EL (cell line): ENCODE data around the gene DSTN.

Experiments
- DNase-seq: peaks from one replicate; pipeline ENCODE4 v3.0.0-alpha.2; 2016

DSTN gene

DNA sequence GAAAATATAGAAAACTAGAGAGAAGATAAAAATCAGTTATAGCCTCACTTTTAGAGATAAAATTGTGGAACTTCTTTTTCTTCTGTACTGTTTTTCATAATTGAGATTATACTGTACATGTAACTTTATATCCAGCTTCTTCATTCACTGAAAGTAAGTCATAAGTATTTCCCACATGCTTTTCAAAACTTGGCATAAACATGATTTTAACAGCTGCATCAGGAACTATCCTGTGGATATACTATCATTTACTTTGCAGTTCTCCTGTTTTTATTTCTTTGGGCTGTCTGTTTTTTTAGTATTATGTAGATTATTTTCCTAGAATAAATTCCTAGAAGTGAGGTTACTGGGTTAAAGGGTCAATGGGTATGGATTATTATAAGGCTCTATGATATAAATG, 14.8 kb downstream of the DSTN start:
- no peak for DNase-seq

GRCh38 chr20:17586250-17586649, 16.4 kb downstream of the DSTN start:
- DNase-seq: no peak

DNA sequence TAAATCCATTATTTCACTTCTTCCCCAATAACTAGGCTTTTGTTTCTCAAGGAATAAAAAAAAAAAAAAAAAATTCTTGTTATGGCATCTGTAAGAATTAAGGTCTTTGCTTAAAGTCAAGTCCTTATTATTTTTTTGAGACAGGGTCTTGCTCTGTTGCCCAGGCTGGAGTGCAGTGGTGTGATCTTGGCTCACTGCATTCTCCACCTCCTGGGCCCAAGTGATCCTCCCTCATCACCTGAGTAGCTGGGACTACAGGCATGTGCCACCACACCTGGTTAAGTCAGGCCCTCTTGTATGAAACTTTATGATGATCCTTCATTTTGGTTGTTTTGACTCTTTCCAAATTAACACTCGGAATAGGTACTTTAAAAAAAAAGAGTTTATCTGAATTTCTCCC, 17.3 kb downstream of the DSTN start:
- no peak for DNase-seq

DNA sequence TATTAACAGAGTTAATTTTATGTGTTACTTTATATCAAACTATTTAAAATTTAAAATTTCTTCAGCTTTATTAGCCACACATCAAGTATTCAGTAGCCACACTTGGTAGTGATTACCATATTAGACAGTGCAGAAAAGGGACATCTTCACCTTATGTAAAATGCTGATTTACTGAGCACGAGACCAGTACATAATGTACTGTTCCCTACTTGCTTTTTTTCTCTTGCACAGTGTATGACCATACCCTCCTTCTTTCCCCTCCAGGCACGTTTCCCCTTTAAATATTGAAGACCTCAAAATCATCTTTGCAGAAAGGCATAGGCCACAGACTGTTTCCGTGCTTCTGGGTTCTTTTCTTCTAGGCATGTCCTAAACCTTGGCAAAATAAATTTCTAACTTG, 17.9 kb downstream of the DSTN start:
- DNase-seq: no peak

GRCh38 chr20:17589161-17589834, 19.4 kb downstream of the DSTN start:
- peak; percentile 17 for DNase-seq

DNA sequence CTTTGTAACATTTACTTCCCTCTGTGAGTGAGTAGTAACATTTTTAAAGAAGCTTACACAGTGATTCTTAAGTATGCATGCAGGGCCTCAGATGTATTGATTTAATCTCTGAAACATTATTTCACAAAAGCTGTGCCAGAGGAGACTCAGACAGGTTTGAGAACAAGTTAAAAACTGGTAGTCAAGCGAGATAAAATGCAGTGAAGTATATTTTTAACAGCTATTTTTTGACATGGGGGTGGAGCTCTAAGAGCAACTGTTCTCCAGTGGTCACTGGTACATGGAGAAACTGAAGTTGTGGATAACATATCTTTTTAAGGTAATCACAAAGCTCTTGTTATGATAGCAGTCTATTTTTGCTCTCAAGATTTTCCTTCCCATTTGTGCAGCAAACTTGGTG, 20.4 kb downstream of the DSTN start:
- no peak for DNase-seq

- no peak for DNase-seq
Observed at GRCh38 chr20:17593902-17594301, 24.0 kb downstream of the DSTN start.

GRCh38 chr20:17594443-17594842, 24.6 kb downstream of the DSTN start:
- DNase-seq: no peak

GRCh38 chr20:17595856-17596255, 26.0 kb downstream of the DSTN start:
- DNase-seq: no peak

DNA sequence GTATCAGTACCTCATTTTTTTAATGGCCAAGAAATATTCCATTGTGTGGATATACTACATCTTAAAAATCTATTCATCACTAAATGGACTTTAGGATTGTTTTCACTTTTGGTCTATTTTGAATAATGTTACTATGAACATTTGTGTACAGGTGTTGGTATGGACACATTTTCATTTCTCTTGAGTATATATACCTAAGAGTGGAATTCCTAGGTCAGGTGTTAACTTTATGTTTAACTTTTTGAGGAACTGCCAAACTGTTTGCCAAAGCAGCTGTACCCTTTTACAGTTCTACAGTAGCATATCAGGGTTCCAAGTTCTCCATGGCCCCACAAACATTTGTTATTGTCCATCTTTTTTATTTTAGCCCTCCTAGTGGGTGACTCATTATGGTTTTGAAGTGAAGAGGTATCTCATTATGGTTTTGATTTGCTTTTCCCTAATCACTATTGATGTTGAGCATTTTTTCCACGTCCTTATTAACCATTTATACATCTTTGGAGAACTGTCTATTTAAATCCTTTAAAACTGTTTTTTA, 28.2 kb downstream of the DSTN start:
- DNase-seq: no peak

- no peak for DNase-seq
Observed at GRCh38 chr20:17601957-17602356, 32.1 kb downstream of the DSTN start.

GRCh38 chr20:17602493-17602892, 32.6 kb downstream of the DSTN start:
- no peak for DNase-seq

GRCh38 chr20:17605131-17605660, 35.3 kb downstream of the DSTN start:
- no peak for DNase-seq

- DNase-seq: no peak
Observed at GRCh38 chr20:17606001-17606400, 36.1 kb downstream of the DSTN start.

DNA sequence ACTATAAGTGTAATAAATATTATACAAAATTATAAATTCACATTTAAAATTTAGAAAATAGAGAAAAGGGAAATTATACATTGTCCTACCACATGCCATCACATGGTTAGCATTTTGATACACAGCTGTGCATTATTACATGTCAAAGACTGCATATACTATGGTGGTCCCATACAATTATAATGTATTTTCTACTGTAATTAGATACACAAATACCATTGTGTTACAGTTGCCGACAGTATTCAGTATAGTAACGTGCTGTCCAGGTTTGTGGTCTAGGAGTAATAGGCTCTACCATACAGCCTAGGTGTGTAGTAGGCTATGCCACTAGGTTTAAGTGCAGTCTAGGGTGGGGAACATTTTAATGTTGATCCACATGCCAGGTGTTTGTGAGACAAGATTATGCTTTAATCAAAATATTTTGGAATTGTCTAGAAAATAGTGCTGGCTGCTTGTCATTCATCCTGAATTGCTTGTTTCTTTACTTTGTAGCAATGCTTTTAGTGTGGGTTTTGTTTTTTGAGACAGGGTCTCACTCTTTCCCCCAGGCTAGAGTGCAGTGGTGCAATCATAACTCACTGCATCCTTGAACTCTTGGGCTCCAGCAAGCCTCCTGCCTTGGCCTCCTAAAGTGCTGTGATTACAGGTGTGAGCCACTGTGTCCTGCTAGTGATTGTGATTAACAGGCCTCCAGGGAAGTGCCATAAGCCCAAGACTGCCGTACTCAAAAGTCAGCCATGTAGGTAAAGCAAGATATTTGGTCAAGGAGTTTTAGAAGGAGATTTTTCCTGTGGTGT, 39.0 kb downstream of the DSTN start:
- no peak for DNase-seq

- DNase-seq: no peak
Observed at GRCh38 chr20:17609811-17610377, 40.0 kb downstream of the DSTN start.

GRCh38 chr20:17610566-17611289, 40.9 kb downstream of the DSTN start:
- no peak for DNase-seq

DNA sequence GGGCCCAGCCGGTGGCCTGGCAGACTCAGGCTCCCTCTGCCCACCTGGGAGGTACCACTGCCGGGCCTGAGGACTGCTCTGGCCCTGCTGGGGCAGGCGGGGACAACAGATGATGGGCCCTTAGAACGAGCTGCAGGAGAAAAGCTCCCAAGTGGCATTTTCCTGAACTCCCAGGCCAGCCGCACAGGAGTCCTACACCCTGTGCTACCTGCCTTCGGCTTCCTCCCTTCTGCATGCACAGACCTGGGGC, 41.3 kb downstream of the DSTN start:
- DNase-seq: no peak

DNA sequence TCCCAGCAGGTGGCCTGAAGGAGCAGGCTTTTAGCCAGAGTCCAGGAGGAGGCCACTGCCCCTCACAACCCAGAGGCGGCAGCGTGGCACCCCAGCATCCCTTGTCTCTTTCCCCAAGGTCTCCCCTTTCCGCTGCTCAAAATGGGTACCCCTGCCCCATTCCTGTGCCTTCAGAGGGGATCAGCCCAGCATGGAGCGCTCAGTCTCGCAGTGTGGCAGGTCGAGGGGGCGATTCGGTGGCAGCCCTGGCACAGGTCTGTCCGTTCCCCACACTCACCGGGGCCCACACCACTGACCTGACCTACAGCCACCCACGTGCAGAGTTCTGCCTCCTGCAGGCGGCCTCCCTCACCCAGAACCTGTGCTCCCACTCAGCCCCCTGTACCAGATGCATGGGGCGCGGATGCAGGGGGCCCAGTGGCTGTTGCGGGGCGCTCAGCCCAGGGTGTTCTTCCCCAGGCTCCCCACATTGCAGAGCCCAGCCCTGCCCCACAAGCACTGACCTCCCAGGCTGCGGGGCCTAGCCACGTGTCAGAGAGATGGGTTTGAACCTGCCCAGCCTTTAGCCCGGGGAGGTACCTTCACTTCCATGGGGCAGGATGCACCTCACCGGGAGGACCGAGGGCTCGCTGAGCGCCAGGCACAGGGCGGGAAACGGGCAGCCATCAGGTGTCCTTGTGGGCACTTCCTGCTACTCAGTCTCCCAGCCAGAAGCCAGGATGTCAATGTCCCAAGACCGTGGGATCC, 41.8 kb downstream of the DSTN start:
- peak; percentile 39 for DNase-seq

DNA sequence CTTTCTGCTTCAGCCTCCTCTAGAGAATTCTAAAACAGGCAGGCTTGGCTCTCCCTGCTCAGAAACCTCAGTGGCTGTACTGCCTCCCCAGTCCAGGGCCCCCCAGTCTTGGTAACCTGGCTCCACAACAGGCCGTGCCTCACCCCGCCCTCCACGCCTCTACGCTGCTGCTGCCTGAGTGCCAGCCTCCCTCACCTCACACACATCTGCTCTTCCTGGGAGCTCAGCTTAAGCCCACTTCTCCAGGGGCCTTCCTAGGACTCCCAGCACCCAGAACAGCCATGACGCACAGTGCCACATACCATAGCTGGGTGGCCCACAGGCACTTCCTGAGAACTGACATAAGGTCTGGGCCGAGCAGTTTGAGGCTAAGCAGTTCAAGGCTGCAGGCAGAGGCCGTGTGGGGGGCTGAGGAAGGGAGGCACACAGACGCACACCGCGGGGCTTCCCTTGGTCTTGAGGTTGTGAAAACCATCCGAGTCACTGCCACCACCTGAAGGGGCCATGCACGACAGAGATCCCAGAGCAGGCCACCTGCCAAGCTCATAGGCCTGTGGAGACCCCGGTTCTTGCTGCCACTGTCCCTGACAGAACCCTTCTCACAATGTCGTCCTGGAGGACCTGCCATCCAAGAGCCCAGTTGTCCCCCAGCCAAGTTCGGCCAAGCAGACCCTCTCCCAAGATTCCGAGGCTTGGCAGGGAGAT, 42.6 kb downstream of the DSTN start:
- DNase-seq: peak; percentile 71

DNA sequence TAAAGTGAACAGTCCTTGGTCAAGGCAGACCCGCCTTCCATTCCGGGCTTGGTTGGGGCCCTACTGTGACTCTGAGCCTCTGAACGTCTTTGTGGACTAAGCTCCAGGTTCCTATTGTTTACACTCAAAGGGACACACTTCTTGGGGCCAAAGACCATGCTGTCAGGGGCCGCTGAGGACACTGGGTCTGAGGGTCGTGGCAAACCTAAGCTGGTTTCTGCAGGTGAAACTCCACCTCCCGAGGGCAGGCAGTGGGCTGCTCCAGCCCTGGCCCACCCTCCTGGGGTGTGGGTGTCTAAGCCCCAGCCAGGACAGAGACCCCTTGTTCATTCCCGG, 43.1 kb downstream of the DSTN start:
- DNase-seq: no peak
